Duodenal mucosa (tissue), 2 donors: ENCODE data around the gene MRPL43.

Source experiments
- H3K27ac ChIP-seq: one replicate; pipeline ENCODE4 v1.7.0; 2013; ENCODE audit warnings: low read depth, low read length
- H3K27me3 ChIP-seq, 2 donors: one replicate each; pipeline ENCODE4 v1.7.0; 2013; ENCODE audit warnings: low read length in 2 of 2, control low read depth in 1 of 2; ENCODE audit not compliant: insufficient read depth in 2 of 2, control insufficient read depth in 1 of 2
- H3K36me3 ChIP-seq, 2 donors: one replicate each; pipeline ENCODE4 v1.7.0; 2013; ENCODE audit warnings: low read length in 2 of 2, control low read depth in 1 of 2; ENCODE audit not compliant: insufficient read depth in 2 of 2, control insufficient read depth in 1 of 2
- H3K4me1 ChIP-seq, 2 donors: one replicate each; pipeline ENCODE4 v1.7.0; 2013; ENCODE audit warnings: low read length in 2 of 2, control low read depth in 1 of 2; ENCODE audit not compliant: insufficient read depth in 2 of 2, control insufficient read depth in 1 of 2
- H3K4me3 ChIP-seq, 2 donors: one replicate each; pipeline ENCODE4 v1.7.0; 2013; ENCODE audit warnings: low read length in 2 of 2, low read depth in 1 of 2
- H3K9ac ChIP-seq, 2 donors: one replicate each; pipeline ENCODE4 v1.7.0; 2013; ENCODE audit warnings: low read length in 2 of 2, low read depth in 1 of 2
- H3K9me3 ChIP-seq, 2 donors: one replicate each; pipeline ENCODE4 v1.7.0; 2013; ENCODE audit warnings: low read length in 2 of 2, control low read depth in 1 of 2; ENCODE audit not compliant: control insufficient read depth in 1 of 2

The MRPL43 gene

GRCh38 chr10:100982916-100983830, 4.1 kb downstream of the MRPL43 start:
- H3K9me3 ChIP-seq, result no peaks in the 10 kb centered on the region
- H3K4me3 ChIP-seq, result no peak overlapping the region
- H3K9ac ChIP-seq, result no peak overlapping the region
- peaks cover 20 to 60% of the 10 kb centered on the region in 2 donors for H3K36me3 ChIP-seq
- no peaks in the 10 kb centered on the region for H3K27me3 ChIP-seq
- H3K27ac ChIP-seq, result no peak overlapping the region
- H3K4me1 ChIP-seq, result peaks cover 25% of the 10 kb centered on the region in 2 donors

- Histone ChIP-seq H3K36me3 (peaks cover 29 to 76% of the 10 kb centered on the region in 2 donors), H3K9ac (no peak overlapping the region), H3K9me3 (no peaks in the 10 kb centered on the region), H3K27ac (no peak overlapping the region), H3K27me3 (no peaks in the 10 kb centered on the region), H3K4me1 (peaks cover 10 to 14% of the 10 kb centered on the region in 2 donors), H3K4me3 (no peak overlapping the region)
Measured at GRCh38 chr10:100981178-100981772, 6.0 kb downstream of the MRPL43 start.

GRCh38 chr10:100980711-100981110, 6.6 kb downstream of the MRPL43 start:
- Histone ChIP-seq H3K27me3 (no peaks in the 10 kb centered on the region), H3K9ac (no peak overlapping the region), H3K4me1 (peaks cover 5 to 9% of the 10 kb centered on the region in 2 donors), H3K36me3 (peaks cover 29 to 81% of the 10 kb centered on the region in 2 donors), H3K9me3 (no peaks in the 10 kb centered on the region), H3K27ac (no peak overlapping the region), H3K4me3 (no peak overlapping the region)

GRCh38 chr10:100980311-100980710, 7.0 kb downstream of the MRPL43 start:
- Histone ChIP-seq H3K36me3 (peaks cover 29 to 81% of the 10 kb centered on the region in 2 donors), H3K9ac (no peak overlapping the region)

GRCh38 chr10:100979791-100980272, 7.5 kb downstream of the MRPL43 start:
- H3K4me1 ChIP-seq, result no peaks in the 10 kb centered on the region
- H3K9me3 ChIP-seq, result no peaks in the 10 kb centered on the region
- no peak overlapping the region for H3K27ac ChIP-seq
- H3K36me3 ChIP-seq, result peaks cover 29 to 82% of the 10 kb centered on the region in 2 donors
- H3K4me3 ChIP-seq, result no peak overlapping the region
- no peak overlapping the region for H3K9ac ChIP-seq
- no peaks in the 10 kb centered on the region for H3K27me3 ChIP-seq

More at GRCh38 chr10:100980311-100980710, 7.0 kb downstream of the MRPL43 start:
- no peaks in the 10 kb centered on the region for H3K9me3 ChIP-seq
- H3K4me1 ChIP-seq, result peaks cover under 1 to 5% of the 10 kb centered on the region in 2 donors
- no peak overlapping the region for H3K27ac ChIP-seq
- no peak overlapping the region for H3K4me3 ChIP-seq
- no peaks in the 10 kb centered on the region for H3K27me3 ChIP-seq

- Histone ChIP-seq H3K9me3 (no peaks in the 10 kb centered on the region), H3K27ac (no peak overlapping the region), H3K4me1 (no peaks in the 10 kb centered on the region), H3K27me3 (no peaks in the 10 kb centered on the region), H3K4me3 (no peak overlapping the region), H3K9ac (no peak overlapping the region), H3K36me3 (peaks cover 29 to 84% of the 10 kb centered on the region in 2 donors)
Measured at GRCh38 chr10:100978901-100979195, 8.4 kb downstream of the MRPL43 start.

- Histone ChIP-seq H3K27ac (no peak overlapping the region), H3K4me1 (no peaks in the 10 kb centered on the region), H3K36me3 (peaks cover 29 to 86% of the 10 kb centered on the region in 2 donors), H3K9me3 (no peaks in the 10 kb centered on the region), H3K9ac (no peak overlapping the region), H3K4me3 (no peak overlapping the region), H3K27me3 (no peaks in the 10 kb centered on the region)
Measured at GRCh38 chr10:100978121-100978900, 9.0 kb downstream of the MRPL43 start.

GRCh38 chr10:100977436-100977835, 9.9 kb downstream of the MRPL43 start:
- H3K27ac ChIP-seq, result no peak overlapping the region
- peaks cover 5 to 9% of the 10 kb centered on the region in 2 donors for H3K4me1 ChIP-seq
- no peak overlapping the region for H3K4me3 ChIP-seq
- no peaks in the 10 kb centered on the region for H3K27me3 ChIP-seq
- no peak overlapping the region for H3K9ac ChIP-seq
- peaks cover 37 to 86% of the 10 kb centered on the region in 2 donors for H3K36me3 ChIP-seq
- H3K9me3 ChIP-seq, result no peaks in the 10 kb centered on the region

GRCh38 chr10:100976906-100977305, 10.4 kb downstream of the MRPL43 start:
- H3K27me3 ChIP-seq, result no peaks in the 10 kb centered on the region
- no peak overlapping the region for H3K9ac ChIP-seq
- peaks cover 37 to 82% of the 10 kb centered on the region in 2 donors for H3K36me3 ChIP-seq

More at GRCh38 chr10:100976906-100977305, 10.4 kb downstream of the MRPL43 start:
- Histone ChIP-seq H3K4me1 (peaks cover 10 to 14% of the 10 kb centered on the region in 2 donors), H3K9me3 (no peaks in the 10 kb centered on the region), H3K27ac (no peak overlapping the region), H3K4me3 (no peak overlapping the region)
